Measurements from ENCODE around the gene PISD. TPM values are rescaled to one million over a fixed set of nuclear protein-coding genes. Genes with fewer than 3 reads are reported as not detected.
A peak's percentile ranks its signal among the peaks of the same experiment; 100 is the strongest.

Gene PISD
- total and polyA plus RNA-seq, 9 of the 15 experiments (the other 6 are each of a cell fraction or from before 2014, with no cell fraction given): 24.5 to 65.9 (median 36.6) TPM

GRCh38 chr22:31603081-31603525, 58.9 kb downstream of the PISD start (continued):
- TF ChIP-seq VEZF1 (CRISPR knock-in tag; IDR thresholded peaks at IDR 0.05) (peak; percentile 89), TCFL5 (CRISPR knock-in tag; conservative IDR thresholded peaks at IDR 0.05) (no peak), YY1 (IDR thresholded peaks at IDR 0.05; ENCODE audit: borderline replicate concordance in 1 of 3, control insufficient read depth in 1 of 3, extremely low read depth in 1 of 3, insufficient read depth in 3 of 3, insufficient read length in 1 of 3, insufficient replicate concordance in 2 of 3, low read depth in 1 of 3, low read length in 2 of 3) (no peak), LEF1 (IDR thresholded peaks at IDR 0.05) (peak; percentile 60; the same call in 1 of the 2 replicates), SUPT5H (IDR thresholded peaks at IDR 0.05) (no peak), ZBTB40 (IDR thresholded peaks at IDR 0.05) (no peak), ZBTB40 (CRISPR knock-in tag; IDR thresholded peaks at IDR 0.05) (no peak), CREB3 (tag; conservative IDR thresholded peaks at IDR 0.05; ENCODE audit: low read depth) (no peak), MAZ (CRISPR knock-in tag; conservative IDR thresholded peaks at IDR 0.05 in 1 of 2, IDR thresholded peaks at IDR 0.05 in 1 of 2) (peak in 1 of 2 experiments; percentile 15; a peak in 1 of 4 replicates), NCOR1 (IDR thresholded peaks at IDR 0.05) (peak; percentile 71), ZNF133 (CRISPR knock-in tag; IDR thresholded peaks at IDR 0.05) (no peak), SNAPC5 (CRISPR knock-in tag; IDR thresholded peaks at IDR 0.05) (no peak), TBL1XR1 (IDR thresholded peaks at IDR 0.05; ENCODE audit: low read length in 2 of 2) (0 out of 4 replicates have a peak, but pooled peaks of 1 of the 2 experiments have one; percentile 34), HNRNPH1 (optimal IDR thresholded peaks at IDR 0.05; ENCODE audit: low read depth, low read length) (no peak), RAD51 (IDR thresholded peaks at IDR 0.05; ENCODE audit: borderline replicate concordance, low read depth) (no peak), NEUROD1 (IDR thresholded peaks at IDR 0.05; ENCODE audit: borderline replicate concordance, low read depth, low read length, partially characterized antibody) (peak; percentile 48)
